HUDEP-2 (cell line): ENCODE measurements around the gene CRYBG1.
A peak's percentile ranks its signal among the peaks of the same experiment; 100 is the strongest.
"Not testable (repeated sequence)": the region's sequence is repeated elsewhere in the genome, so short reads cannot be mapped to it uniquely, and the experiment has no call there.

Source experiments
- DNase-seq, 76 experiments: peaks; one replicate each; lab custom pipeline; 2025; ENCODE audit not compliant: unreplicated experiment in 76 of 76; lab: John Stamatoyannopoulos, UW

Gene CRYBG1

DNA sequence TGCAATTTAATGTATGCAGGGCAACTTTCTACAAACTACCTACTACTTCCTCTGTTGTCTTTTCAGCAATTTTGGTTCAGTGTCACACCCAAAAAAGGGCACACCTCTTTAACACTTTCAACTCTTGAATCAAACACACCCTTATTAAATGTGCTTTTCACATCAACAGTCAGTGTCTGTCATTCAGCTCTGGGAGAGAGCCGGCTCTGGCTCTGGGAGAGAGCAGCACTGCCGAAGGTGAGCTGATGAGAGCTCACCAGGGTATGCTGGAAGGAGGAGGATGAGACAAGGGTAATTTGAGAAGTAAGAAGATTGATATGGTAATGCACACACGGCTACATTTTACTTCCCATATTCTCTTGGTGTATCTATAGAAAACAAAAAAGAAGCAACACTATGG, 134.5 kb downstream of the CRYBG1 start:
- DNase-seq: peak in 58 of 76 experiments; percentile 16 to 93 (median 56)

- peak in 27 of 76 experiments; percentile 26 to 76 (median 48) for DNase-seq
Measured at GRCh38 chr6:106496823-106497222, 136.3 kb downstream of the CRYBG1 start.

DNA sequence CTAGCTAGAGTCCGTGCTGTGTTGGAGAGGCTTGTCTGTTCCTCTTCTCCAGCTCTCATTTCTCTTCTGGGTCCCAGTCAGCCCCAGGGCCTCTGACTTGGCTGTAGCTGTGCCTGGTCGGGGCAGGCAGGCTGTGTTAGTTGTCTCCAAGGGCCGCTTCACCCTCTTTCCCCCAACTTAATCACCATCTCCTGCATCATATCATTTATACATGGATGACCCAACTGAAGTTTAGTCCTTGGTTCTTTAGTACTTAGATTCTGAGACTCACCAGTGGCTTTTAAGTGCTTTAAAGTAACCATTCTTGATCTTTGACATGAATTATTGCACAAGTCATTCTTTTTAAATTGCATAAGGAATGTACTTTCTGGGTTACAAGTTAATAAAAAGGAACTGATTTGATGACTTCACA, 141.4 kb downstream of the CRYBG1 start:
- peak in 3 of 76 experiments; percentile 20 to 42 (median 33) for DNase-seq

DNA sequence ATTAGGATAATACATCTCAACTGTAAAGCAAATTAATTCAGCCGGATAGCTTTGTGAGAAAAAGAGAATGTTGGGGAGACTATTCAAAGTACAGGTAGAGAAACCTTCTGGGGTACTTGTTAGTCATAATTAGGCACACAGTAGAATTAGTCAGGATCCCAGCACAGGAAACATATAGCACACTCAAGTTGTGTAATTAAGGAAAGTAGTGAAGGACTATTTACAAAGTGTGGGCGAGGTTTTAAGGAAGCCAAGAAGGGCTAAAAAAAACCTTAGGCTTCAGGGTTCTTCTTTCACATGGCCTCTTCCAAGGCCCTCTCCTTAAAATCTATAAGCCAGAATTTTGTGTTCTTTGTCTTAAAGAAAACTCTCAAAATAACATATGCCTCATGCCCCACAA, 142.0 kb downstream of the CRYBG1 start:
- DNase-seq: no peak

GRCh38 chr6:106508277-106508676, 147.8 kb downstream of the CRYBG1 start:
- DNase-seq: no peak

GRCh38 chr6:106508834-106509233, 148.3 kb downstream of the CRYBG1 start:
- DNase-seq: no peak

DNA sequence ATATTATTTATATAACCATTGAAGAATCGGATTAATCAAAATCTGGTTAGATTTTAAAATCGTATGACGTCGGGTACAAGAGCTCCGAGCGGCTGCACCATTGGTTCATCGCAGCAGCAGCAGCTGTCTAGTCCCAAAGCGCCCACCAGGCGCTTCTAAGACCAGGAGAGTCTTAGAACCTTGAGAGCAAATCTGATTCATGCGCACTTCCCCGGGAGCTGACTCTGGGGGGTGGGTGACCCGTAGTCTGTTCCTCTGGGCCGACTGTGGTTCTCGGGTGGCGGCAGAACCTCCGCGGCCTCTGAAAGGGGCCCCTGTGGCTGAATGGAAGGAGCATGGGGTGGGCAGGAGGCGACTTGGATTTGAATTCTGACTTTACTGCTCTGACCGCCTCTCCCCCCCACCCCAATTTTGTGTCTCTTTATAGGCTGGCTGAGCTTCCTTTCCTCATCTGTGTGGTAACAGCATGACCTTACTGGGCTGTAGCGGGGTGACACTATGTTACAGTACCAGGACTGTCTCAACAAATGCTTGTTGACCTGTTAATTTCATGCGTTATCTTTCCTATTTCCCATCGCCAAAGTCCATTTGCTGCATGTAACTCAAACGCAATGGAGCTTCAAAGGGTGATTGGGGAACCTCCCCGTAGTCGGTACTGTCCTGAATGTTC, 149.0 kb downstream of the CRYBG1 start:
- no peak for DNase-seq

- DNase-seq: peak in 8 of 76 experiments; percentile 19 to 43 (median 28)
Measured at GRCh38 chr6:106510090-106510970, 149.8 kb downstream of the CRYBG1 start.

DNA sequence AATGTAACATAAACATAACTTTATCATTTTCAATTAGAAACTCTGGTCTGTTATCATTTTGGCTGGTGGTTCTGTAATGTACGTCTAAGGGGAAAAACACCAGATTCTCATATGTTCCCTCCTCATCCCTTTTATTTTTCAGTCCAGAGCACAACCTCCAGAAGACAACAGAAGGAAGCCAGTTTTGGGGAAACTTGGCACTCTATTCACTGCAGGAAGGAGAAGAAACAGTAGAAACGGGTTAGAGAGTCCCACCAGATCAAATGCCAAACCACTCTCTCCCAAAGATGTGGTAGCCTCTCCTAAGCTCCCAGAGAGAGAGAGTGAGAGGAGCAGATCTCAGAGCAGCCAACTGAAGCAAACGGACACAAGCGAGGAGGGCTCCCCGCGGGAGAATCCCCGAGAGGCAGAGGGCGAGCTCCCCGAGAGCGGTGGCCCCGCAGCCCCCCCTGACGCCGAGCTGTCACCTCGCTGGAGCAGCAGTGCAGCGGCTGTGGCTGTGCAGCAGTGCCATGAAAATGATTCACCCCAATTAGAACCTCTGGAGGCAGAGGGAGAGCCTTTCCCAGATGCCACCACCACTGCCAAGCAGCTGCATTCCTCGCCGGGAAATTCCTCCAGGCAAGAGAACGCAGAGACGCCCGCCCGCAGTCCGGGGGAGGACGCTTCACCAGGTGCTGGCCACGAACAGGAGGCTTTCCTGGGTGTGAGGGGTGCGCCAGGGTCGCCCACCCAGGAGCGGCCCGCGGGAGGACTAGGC, 151.0 kb downstream of the CRYBG1 start:
- DNase-seq: no peak

DNA sequence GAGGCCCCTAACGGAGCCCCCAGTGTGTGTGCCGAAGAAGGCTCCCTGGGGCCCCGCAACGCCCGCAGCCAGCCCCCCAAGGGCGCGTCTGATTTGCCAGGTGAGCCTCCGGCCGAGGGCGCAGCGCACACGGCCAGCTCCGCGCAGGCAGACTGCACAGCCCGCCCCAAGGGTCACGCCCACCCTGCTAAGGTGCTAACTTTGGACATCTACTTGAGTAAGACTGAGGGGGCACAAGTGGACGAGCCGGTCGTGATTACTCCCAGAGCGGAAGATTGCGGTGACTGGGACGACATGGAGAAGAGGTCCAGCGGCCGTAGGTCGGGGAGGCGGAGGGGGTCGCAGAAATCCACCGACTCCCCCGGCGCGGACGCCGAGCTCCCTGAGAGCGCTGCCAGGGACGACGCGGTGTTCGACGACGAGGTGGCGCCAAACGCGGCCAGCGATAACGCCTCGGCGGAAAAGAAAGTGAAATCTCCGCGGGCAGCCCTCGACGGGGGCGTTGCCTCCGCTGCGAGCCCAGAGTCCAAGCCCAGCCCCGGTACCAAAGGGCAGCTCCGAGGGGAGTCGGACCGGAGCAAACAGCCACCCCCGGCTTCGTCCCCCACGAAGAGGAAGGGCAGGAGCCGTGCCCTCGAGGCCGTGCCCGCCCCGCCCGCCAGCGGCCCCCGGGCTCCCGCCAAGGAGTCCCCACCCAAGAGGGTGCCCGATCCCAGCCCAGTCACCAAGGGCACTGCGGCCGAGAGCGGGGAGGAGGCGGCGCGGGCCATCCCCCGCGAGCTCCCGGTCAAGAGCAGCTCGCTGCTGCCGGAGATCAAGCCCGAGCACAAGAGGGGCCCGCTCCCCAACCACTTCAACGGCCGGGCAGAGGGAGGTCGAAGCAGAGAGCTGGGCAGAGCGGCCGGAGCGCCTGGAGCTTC, 151.8 kb downstream of the CRYBG1 start:
- DNase-seq: peak in 32 of 76 experiments; percentile 16 to 67 (median 36)

GRCh38 chr6:106512968-106513574, 152.6 kb downstream of the CRYBG1 start:
- DNase-seq: peak in 1 of 76 experiments; percentile 20

DNA sequence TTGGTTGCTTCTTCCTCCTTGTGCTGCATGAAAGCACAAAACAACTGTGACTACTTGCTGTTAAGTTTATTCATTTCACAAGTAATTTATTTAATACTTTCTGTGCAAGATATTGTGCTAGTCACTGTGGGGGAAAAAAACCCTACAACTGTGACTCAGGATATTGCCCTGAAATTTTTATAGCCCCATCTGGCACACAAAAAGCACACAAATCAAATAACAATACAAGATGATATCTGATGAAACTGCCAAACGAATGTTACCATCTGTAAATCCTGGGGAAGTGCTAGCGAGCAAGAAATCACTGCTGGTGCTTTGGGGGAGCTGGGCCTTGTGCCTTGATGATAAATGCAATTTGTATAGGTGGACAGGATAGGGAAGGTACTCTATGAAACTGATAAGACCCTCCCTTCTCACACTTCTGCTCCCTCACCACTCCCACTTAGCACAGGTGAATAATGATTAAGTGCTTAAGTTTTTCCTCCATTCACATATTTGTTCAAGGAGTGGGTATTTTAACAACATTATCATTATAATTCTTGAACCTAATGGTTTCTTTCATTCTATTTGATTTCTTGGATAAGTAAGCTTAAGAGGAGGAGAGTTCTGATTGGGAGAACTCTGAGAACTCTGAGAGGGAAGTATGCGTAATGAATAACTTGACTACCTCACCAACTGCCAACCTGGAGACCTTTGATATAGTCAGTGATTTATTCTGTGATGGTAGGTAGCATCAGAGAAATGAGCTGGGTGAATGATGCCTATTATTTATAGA, 153.5 kb downstream of the CRYBG1 start:
- DNase-seq: peak in 2 of 76 experiments; percentile 10 to 42

- no peak for DNase-seq
Measured at GRCh38 chr6:106514583-106514885, 154.0 kb downstream of the CRYBG1 start.

DNA sequence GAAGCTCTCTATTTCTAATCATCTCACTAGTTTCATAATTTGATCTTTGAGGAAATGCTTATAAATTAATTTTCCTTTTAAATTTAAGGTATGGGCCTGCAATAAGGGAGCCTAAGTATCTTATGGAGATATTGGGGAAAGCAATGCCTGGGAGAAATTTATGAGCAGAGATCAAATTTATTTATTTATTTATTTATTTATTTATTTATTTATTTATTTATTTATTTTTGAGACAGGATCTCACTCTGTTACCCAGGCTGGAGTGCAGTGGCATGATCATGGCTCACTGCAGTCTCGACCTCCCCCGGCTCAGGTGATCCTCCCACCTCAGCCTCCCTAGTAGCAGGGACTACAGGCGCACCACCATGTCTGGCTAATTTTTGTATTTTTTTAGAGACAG, 155.1 kb downstream of the CRYBG1 start:
- DNase-seq: not testable (repeated sequence)

GRCh38 chr6:106516616-106517015, 156.1 kb downstream of the CRYBG1 start:
- peak in 42 of 76 experiments; percentile 5 to 81 (median 47) for DNase-seq

GRCh38 chr6:106517706-106518105, 157.2 kb downstream of the CRYBG1 start:
- no peak for DNase-seq

DNA sequence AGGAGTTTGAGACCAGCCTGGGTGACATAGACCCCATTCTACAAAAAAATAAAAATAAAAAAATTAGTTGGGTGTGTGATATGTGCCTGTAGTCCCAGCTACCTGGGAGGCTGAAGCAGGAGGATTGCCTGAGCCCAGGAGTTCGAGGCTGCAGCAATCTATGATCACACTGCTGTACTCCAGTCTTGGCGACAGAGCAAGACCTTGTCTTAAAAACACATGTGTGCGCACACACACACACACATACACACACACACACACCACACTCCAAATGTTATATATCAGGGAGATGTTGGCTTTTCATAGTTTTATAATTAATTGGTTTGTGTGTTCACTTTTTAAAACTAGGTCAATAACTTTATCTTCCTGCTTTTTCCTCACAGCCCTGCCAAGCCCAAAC, 158.2 kb downstream of the CRYBG1 start:
- no peak for DNase-seq

DNA sequence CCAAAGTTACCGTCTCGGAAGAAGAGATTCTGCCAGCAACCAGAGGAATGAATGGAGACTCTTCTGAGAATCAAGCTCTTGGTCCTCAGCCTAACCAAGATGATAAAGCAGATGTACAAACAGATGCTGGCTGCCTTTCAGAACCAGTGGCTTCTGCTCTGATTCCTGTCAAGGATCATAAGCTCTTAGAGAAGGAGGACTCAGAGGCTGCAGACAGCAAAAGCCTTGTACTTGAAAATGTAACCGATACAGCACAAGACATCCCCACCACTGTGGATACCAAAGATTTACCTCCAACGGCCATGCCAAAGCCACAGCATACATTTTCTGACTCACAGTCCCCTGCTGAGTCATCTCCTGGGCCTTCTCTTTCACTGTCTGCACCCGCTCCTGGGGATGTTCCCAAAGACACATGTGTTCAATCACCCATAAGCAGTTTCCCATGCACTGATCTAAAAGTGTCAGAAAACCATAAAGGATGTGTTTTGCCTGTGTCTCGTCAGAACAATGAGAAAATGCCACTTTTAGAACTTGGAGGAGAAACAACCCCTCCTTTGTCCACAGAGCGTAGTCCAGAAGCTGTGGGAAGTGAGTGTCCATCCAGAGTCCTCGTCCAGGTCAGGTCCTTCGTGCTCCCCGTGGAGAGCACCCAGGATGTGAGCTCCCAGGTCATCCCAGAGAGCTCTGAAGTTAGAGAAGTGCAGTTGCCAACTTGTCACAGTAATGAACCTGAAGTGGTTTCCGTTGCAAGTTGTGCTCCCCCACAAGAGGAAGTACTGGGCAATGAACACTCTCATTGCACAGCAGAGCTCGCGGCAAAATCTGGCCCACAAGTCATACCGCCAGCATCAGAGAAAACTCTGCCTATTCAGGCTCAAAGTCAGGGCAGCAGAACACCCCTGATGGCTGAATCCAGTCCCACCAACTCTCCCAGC, 159.2 kb downstream of the CRYBG1 start:
- peak in 64 of 76 experiments; percentile 15 to 88 (median 60) for DNase-seq
